ENCODE data around the gene ITSN1.

Gene ITSN1

DNA sequence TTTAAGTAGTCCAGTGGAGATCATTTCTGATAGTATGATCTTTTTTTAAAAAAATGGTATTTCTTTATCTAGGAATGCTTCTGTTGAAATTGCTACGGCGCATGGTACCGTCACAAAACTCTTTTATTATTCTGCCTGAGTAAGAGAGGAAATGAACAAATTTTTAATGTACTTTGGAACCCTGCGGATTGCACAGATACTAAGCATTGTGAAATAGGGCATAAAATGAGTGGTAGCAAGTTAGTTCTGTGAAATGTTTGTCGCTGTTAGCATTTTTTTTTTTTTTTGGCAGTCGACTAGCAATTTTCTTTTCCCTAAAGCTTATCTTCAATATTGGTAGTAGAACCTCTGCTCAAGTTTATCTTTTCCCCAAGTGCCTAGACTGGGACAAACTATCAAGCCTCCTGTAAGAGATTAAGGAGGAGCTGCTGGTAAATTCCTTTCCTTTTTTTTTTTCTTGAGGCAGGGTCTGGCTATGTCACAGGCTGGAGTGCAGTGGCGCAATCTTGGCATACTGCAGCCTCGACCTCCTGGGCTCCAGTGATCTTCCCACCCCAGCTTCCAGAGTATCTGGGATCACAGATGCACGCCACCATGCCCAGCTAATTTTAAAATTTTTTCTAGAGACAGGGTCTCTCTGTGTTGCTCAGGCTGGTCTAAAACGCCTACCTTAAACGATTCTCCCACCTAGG is 2.2 kb downstream of the ITSN1 start:
- peak overlapping the region; percentile 94 for H3K27ac ChIP-seq

GRCh38 chr21:33645730-33646129 is 3.4 kb downstream of the ITSN1 start:
- no peak for TF ChIP-seq CTCF (conservative IDR thresholded peaks at IDR 0.05)
- H3K27ac ChIP-seq = no peak overlapping the region

More for the DNA sequence above, 2.2 kb downstream of the ITSN1 start:
- TF ChIP-seq CTCF (conservative IDR thresholded peaks at IDR 0.05) = no peak

DNA sequence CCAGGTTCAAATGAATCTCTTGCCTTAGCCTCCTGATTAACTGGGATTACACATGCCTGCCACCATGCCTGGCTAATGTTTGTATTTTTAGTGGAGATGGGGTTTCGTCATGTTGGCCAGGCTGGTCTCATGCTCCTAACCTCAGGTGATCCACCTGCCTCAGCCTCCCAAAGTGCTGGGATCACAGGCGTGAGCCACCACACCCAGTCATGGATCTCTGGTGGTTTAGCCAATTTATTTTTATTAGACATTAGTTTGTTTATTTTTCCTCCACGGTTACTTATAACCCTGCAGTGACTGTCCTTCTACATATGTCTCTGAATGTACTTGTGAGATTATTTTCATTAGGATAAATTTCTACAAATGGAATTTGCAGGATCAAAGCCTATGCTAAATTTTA is 5.3 kb downstream of the ITSN1 start:
- TF ChIP-seq CTCF (conservative IDR thresholded peaks at IDR 0.05) = no peak
- H3K27ac ChIP-seq = no peak overlapping the region

GRCh38 chr21:33648555-33648954 is 6.3 kb downstream of the ITSN1 start:
- no peak for TF ChIP-seq CTCF (conservative IDR thresholded peaks at IDR 0.05)
- peak overlapping the region; percentile 82; the same call in 1 of the 2 replicates for H3K27ac ChIP-seq

DNA sequence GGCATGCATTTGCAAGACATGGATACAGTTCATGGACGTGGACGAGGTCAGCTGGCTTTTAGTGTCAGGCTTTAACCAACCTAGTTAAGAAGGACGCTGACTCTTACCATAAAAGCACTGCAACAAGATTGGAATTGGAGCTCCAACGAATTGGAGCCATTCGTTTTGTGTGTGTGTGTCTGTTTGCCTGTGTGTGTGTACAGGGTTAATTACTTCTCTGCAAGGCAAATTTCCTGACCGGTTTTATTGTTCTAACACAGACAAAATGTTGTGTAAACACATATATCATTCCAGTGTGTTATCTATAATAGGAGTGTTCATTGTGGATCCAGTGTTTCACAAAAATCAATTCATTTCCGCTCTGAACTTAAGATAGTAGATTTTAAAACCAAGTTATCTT is 7.9 kb downstream of the ITSN1 start:
- no peak for TF ChIP-seq CTCF (conservative IDR thresholded peaks at IDR 0.05)
- H3K27ac ChIP-seq = peak overlapping the region; percentile 82

DNA sequence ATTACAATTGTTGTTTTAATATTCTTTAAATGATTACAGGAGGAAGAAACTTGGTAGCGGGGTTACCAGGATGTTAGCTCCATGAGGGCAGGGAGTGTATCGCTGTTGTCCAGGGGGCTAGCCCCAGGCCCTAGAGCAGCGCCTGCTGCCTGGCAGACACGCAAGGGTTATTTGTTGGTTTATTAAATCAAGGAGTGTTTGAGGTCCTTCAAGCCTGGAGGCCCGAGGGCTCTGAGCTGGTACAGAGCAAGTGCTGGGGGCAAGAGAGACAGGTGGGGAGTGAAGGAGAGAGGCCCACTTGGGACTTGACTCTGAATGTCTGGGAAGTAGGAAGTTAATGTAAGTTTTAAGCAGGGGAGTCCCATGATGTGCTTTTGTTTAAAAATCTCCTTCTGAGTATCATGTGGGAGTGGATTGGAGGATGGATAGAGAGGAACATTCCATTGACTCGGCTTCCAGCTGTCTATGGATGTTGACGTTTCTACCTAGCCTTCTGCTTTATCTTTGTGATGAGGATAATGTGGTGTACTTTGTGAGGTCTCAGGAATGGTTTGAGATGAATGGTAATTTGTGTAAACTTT is 8.7 kb downstream of the ITSN1 start:
- no peak for TF ChIP-seq CTCF (conservative IDR thresholded peaks at IDR 0.05)
- H3K27ac ChIP-seq = peak overlapping the region; percentile 82

DNA sequence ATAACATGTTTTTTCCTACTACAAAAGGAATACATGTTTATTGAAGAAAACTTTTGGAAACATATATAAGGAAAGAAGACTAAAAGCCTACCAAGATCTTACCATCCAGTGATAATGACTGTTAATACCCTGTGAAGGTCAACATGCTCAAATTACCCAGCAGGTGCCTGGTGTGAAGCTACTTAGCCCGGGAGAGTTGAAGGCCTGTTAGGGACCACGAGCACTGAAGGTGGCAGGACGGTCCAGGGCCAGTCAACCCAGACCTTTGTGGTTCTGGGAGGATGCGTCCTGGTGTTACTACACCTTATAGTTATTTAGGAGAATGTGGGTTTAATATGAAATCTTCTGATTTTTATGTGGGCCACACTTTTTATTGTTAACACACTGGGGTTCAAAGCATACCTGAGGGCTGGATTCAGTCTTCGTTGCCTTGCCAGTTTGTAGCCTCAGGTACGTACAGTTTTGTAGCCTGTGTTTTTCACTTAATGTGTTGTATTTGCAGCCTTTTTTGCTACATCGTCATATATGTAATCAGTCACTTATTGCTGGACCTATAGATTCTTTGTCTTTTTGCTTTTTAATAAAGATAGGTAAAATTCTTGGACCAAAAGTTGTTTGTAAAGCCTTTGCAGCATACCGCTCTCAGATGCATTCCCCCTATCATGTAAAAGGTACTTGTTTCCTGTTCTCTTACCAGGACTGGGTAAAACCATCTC is 9.8 kb downstream of the ITSN1 start:
- TF ChIP-seq CTCF (conservative IDR thresholded peaks at IDR 0.05) = no peak

More for the DNA sequence above, 9.8 kb downstream of the ITSN1 start:
- peak overlapping the region; percentile 82 for H3K27ac ChIP-seq

All from VCaP (cell line).